Lower lobe of right lung (tissue), 2 donors: ENCODE data around the gene EML2. TPM values are rescaled to one million over a fixed set of nuclear protein-coding genes. Genes with fewer than 3 reads are reported as not detected.

Source experiments
- ATAC-seq, 2 donors: fragments of 200-7000 bp; cut with Tn5 transposase; one replicate each; pipeline ENCODE4 v1.9.1; 2020 to 2022; ENCODE audit warnings: mild to moderate bottlenecking in 2 of 2, moderate library complexity in 2 of 2
- DNase-seq: peaks from one replicate; pipeline ENCODE4 v3.0.0-alpha.2; 2020
- H3K27ac ChIP-seq: fragments of 200-600 bp; one replicate; pipeline ENCODE4 v1.8.0; 2022
- H3K27me3 ChIP-seq: fragments of 200-600 bp; one replicate; pipeline ENCODE4 v1.8.0; 2022; ENCODE audit warnings: low read depth
- H3K36me3 ChIP-seq: fragments of 200-600 bp; one replicate; pipeline ENCODE4 v1.8.0; 2022; ENCODE audit warnings: mild to moderate bottlenecking
- H3K4me1 ChIP-seq: fragments of 200-600 bp; one replicate; pipeline ENCODE4 v1.8.0; 2022
- H3K4me3 ChIP-seq: fragments of 200-600 bp; one replicate; pipeline ENCODE4 v1.8.0; 2022; ENCODE audit warnings: mild to moderate bottlenecking
- H3K9me3 ChIP-seq: fragments of 200-600 bp; one replicate; pipeline ENCODE4 v1.8.0; 2022
- CTCF ChIP-seq: fragments of 200-600 bp; IDR thresholded peaks from one replicate; pipeline ENCODE4 v1.8.0; 2022; ENCODE audit warnings: antibody characterized with exemption, mild to moderate bottlenecking
- intact Hi-C: fragments of 100-400 bp; cut with DNase I; formaldehyde crosslinking; loops from one replicate; pipeline ENCODE4 v1.11.0; 2022
- total RNA-seq: library from RNA; stranded (reverse); fragmentation: NEBNext Ultra II Directional; extraction: Animal tissue kit (Norgen Biotek cat#: 25700); gene quantifications from one replicate; pipeline ENCODE4 v1.2.1, GENCODE V29; 2021
- donor health status: DM: no; HTN: yes; CAD: no; lungs with severe emphysema.

Gene EML2
- total RNA-seq, 1 donor from 2014 or later: 51.4 TPM

GRCh38 chr19:45591638-45592005, 47.6 kb downstream of the EML2 start:
- H3K27ac ChIP-seq: no peak overlapping the region
- ATAC-seq: no peak
- H3K27me3 ChIP-seq: peaks cover 18% of the 10 kb centered on the region
- H3K4me3 ChIP-seq: no peak overlapping the region
- H3K36me3 ChIP-seq: peaks cover 4% of the 10 kb centered on the region
- TF ChIP-seq CTCF: no peak
- no peak for DNase-seq
- no peaks in the 10 kb centered on the region for H3K9me3 ChIP-seq
- H3K4me1 ChIP-seq: no peaks in the 10 kb centered on the region
- intact Hi-C loops: no loop called here

DNA sequence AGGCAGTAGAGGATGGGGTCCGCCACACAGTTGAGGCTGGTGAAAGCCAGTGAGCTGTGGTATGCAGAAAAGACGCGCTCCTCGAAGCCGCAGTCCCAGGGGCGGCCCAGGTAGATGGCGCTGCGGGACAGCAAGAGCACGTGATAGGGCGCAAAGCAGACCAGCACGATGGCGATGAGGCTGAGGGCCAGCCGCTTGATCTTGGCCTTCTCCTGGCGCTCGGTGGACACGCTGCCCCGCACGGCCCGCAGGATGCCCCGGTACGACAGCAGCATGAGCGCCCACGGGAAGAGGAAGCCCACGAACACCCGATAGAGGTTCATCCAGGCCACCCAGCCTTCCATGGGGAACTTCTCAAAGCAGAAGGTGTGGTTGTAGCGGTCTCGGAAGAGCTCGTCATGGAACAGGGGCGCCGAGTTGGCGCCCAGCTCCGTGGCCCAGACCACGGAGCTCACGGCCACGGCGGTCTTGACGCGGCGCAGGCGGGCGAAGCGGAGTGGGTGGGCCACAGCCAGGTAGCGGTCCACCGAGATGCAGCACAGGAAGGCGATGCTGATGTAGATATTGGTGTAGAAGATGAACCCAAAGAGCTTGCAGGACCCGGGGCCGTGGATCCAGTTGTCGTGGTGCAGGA, 48.1 kb downstream of the EML2 start:
- Histone ChIP-seq H3K9me3 (no peaks in the 10 kb centered on the region), H3K4me3 (no peak overlapping the region), H3K27ac (no peak overlapping the region), H3K4me1 (no peaks in the 10 kb centered on the region), H3K27me3 (peaks cover 18% of the 10 kb centered on the region), H3K36me3 (peaks cover 4% of the 10 kb centered on the region)
- TF ChIP-seq CTCF: peak; percentile 40
- intact Hi-C loops: no loop called here
- ATAC-seq: peak; percentile 66 to 68
- peak; percentile 68 for DNase-seq

- Histone ChIP-seq H3K4me1 (peaks cover 2% of the 10 kb centered on the region), H3K9me3 (no peaks in the 10 kb centered on the region), H3K27ac (no peak overlapping the region), H3K36me3 (peaks cover 4% of the 10 kb centered on the region), H3K27me3 (peaks cover 18% of the 10 kb centered on the region), H3K4me3 (no peak overlapping the region)
- no peak for DNase-seq
- no peak for TF ChIP-seq CTCF
- intact Hi-C loops: no loop called here
- peak in 1 of 2 donors; percentile 10 for ATAC-seq
These were observed 48.7 kb downstream of the EML2 start for GRCh38 chr19:45590300-45591003.

- intact Hi-C loops: no loop called here
- H3K4me3 ChIP-seq: no peak overlapping the region
- ATAC-seq: no peak
- no peaks in the 10 kb centered on the region for H3K9me3 ChIP-seq
- no peak overlapping the region for H3K27ac ChIP-seq
- no peak for TF ChIP-seq CTCF
- H3K27me3 ChIP-seq: peaks cover 18% of the 10 kb centered on the region
- no peak for DNase-seq
- peaks cover 4% of the 10 kb centered on the region for H3K36me3 ChIP-seq
- H3K4me1 ChIP-seq: peaks cover 6% of the 10 kb centered on the region
These were observed 49.4 kb downstream of the EML2 start for GRCh38 chr19:45589768-45590167.

DNA sequence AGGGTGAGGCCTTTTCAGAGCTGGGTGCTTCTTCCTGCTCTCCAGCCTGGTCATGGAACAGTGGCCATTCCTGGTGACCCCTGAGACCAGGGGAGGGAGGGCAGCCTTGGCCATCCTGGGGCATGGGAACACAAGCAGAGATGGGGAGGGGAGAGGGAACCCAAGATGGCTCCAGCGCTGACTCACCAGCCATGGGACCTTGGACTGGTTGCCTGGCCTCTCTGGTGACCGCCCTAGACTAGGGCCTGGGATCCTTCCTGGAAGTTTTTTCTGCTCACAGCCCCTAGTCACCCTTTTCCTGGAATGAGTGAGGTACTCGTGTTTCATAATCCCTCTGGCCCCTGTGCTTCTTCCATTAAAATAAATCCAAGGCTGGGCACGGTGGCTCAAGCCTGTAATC, 51.3 kb downstream of the EML2 start:
- peaks cover 18% of the 10 kb centered on the region for H3K27me3 ChIP-seq
- H3K4me1 ChIP-seq: peaks cover 16% of the 10 kb centered on the region
- ATAC-seq (no peak), DNase-seq (no peak)
- H3K4me3 ChIP-seq: no peak overlapping the region
- intact Hi-C loops: no loop called here
- H3K27ac ChIP-seq: no peak overlapping the region
- no peak for TF ChIP-seq CTCF
- no peaks in the 10 kb centered on the region for H3K9me3 ChIP-seq
- peaks cover 4% of the 10 kb centered on the region for H3K36me3 ChIP-seq
